Lung (tissue), 12 donors: Measurements from ENCODE around the gene TTC34. TPM values are rescaled to one million over a fixed set of nuclear protein-coding genes. Genes with fewer than 3 reads are reported as not detected.

Experiments
- ATAC-seq: fragments of 200-7000 bp; cut with Tn5 transposase; one replicate; pipeline ENCODE4 v1.9.1; 2020; ENCODE audit warnings: moderate number of reproducible peaks; ENCODE audit not compliant: insufficient read depth, low FRiP score
- DNase-seq, 3 donors: peaks; one replicate each; pipeline ENCODE4 v3.0.0-alpha.2; 2013 to 2017
- H3K27ac ChIP-seq, 2 donors: one replicate each; pipeline ENCODE4 v1.5.1; 2013; ENCODE audit warnings: mild to moderate bottlenecking in 2 of 2, moderate library complexity in 2 of 2, control low read depth in 1 of 2, inconsistent platforms in 1 of 2, low read depth in 1 of 2, low read length in 1 of 2
- H3K27me3 ChIP-seq, 3 donors: one replicate each; pipeline ENCODE4 v1.5.1; 2013; ENCODE audit warnings: low read length in 2 of 3; ENCODE audit not compliant: control insufficient read depth in 3 of 3, insufficient read depth in 3 of 3
- H3K36me3 ChIP-seq, 4 donors: one replicate each; pipeline ENCODE4 v1.5.1; 2013; ENCODE audit warnings: low read length in 4 of 4, mild to moderate bottlenecking in 1 of 4, moderate library complexity in 1 of 4; ENCODE audit not compliant: control insufficient read depth in 4 of 4, insufficient read depth in 4 of 4
- H3K4me1 ChIP-seq, 5 donors: one replicate each; pipeline ENCODE4 v1.5.1; 2013; ENCODE audit warnings: low read length in 5 of 5, mild to moderate bottlenecking in 2 of 5, moderate library complexity in 1 of 5; ENCODE audit not compliant: control insufficient read depth in 5 of 5, insufficient read depth in 5 of 5
- H3K4me3 ChIP-seq: one replicate; pipeline ENCODE4 v1.5.1; 2013; ENCODE audit warnings: mild to moderate bottlenecking, control low read depth, moderate library complexity
- H3K9ac ChIP-seq, 2 donors: one replicate each; pipeline ENCODE4 v1.5.1; 2013; ENCODE audit warnings: low read length in 2 of 2, control low read depth in 1 of 2; ENCODE audit not compliant: insufficient read depth in 1 of 2
- H3K9me3 ChIP-seq, 4 donors: one replicate each; pipeline ENCODE4 v1.5.1; 2013; ENCODE audit warnings: low read length in 3 of 4, mild to moderate bottlenecking in 1 of 4, moderate library complexity in 1 of 4; ENCODE audit not compliant: control insufficient read depth in 4 of 4, insufficient read depth in 3 of 4
- CTCF ChIP-seq: IDR thresholded peaks from 2 replicates; pipeline ENCODE4 v1.5.1; 2012; ENCODE audit warnings: mild to moderate bottlenecking; ENCODE audit errors: control extremely low read depth, extremely low read depth
- WGBS, 2 donors: extraction: QIAGEN DNeasy Blood & Tissue Kit; methylation state at CpG; one replicate each; pipeline ENCODE4 v1.1.7; 2013; 5-methylcytosine and 5-hydroxymethylcytosine counted together
- polyA plus RNA-seq, 2 donors: library from polyadenylated mRNA; stranded (reverse); fragments of 200-250 nt; gene quantifications; one replicate each; pipeline ENCODE4 v1.2.1, GENCODE V29; 2013
- total RNA-seq, 2 donors: library from RNA; depleted of rRNA in 1 of 2; stranded (reverse); fragments of >200 nt in 1 of 2; gene quantifications; one replicate each; pipeline ENCODE4 v1.2.1, GENCODE V29; 2014 to 2021
- donor health status: control.
- donor health status: control.
- donor health status: Bipolar disorder and iron deficiency.
- donor health status: healthy.
- donor health status: DM: yes; HTN: yes; CAD: no.

The TTC34 gene
- total and polyA plus RNA-seq, 4 donors: 0.30 to 3.3 (median 0.75) TPM

- TF ChIP-seq CTCF: no peak
- Histone ChIP-seq H3K27me3 (peaks cover 0 to 17% (median 4%) of the 10 kb centered on the region in 3 donors), H3K36me3 (no peaks in the 10 kb centered on the region), H3K4me3 (no peak overlapping the region), H3K9ac (no peak overlapping the region), H3K27ac (no peak overlapping the region), H3K9me3 (peaks cover 0 to 8% (median 0%) of the 10 kb centered on the region in 4 donors), H3K4me1 (no peaks in the 10 kb centered on the region)
- 67 to 84% methylated on average over 8 of the region's 8 CpGs for WGBS, 2 donors
- DNase-seq: no peak
- no peak for ATAC-seq
Observed at GRCh38 chr1:2807036-2807435, 5.5 kb upstream of the TTC34 start.

GRCh38 chr1:2806591-2806990, 5.1 kb upstream of the TTC34 start:
- peaks cover 0 to 17% (median 4%) of the 10 kb centered on the region in 3 donors for H3K27me3 ChIP-seq

GRCh38 chr1:2805801-2806430, 4.4 kb upstream of the TTC34 start:
- no peak for TF ChIP-seq CTCF
- no peak for DNase-seq

More at GRCh38 chr1:2806591-2806990, 5.1 kb upstream of the TTC34 start:
- no peaks in the 10 kb centered on the region for H3K4me1 ChIP-seq
- H3K4me3 ChIP-seq: no peak overlapping the region
- H3K27ac ChIP-seq: no peak overlapping the region
- DNase-seq (no peak), ATAC-seq (no peak)
- 56 to 65% methylated on average over 15 of the region's 15 CpGs for WGBS, 2 donors
- no peaks in the 10 kb centered on the region for H3K36me3 ChIP-seq
- TF ChIP-seq CTCF: no peak
- H3K9me3 ChIP-seq: peaks cover 0 to 7% (median 0%) of the 10 kb centered on the region in 4 donors
- H3K9ac ChIP-seq: no peak overlapping the region

More at GRCh38 chr1:2805801-2806430, 4.4 kb upstream of the TTC34 start:
- Histone ChIP-seq H3K4me3 (no peak overlapping the region), H3K9ac (no peak overlapping the region), H3K27me3 (peaks cover 0 to 17% (median 4%) of the 10 kb centered on the region in 3 donors), H3K27ac (no peak overlapping the region), H3K36me3 (no peaks in the 10 kb centered on the region), H3K4me1 (no peaks in the 10 kb centered on the region), H3K9me3 (peaks cover 0 to 4% (median 0%) of the 10 kb centered on the region in 4 donors)
- WGBS, 2 donors: 74 to 81% methylated on average over 23 to 25 of the region's 25 CpGs
- no peak for ATAC-seq
